CD4-positive, alpha-beta T cell treated with Interleukin-12 subunit alpha and Interleukin-12 subunit beta, for 1 hour (primary cell): Measurements from ENCODE around the gene SLC25A23.
"Not testable (repeated sequence)": the region's sequence is repeated elsewhere in the genome, so short reads cannot be mapped to it uniquely, and the experiment has no call there.

Source experiments
- DNase-seq: peaks from one replicate; pipeline ENCODE4 v3.0.0-alpha.2; 2020

Gene SLC25A23

DNA sequence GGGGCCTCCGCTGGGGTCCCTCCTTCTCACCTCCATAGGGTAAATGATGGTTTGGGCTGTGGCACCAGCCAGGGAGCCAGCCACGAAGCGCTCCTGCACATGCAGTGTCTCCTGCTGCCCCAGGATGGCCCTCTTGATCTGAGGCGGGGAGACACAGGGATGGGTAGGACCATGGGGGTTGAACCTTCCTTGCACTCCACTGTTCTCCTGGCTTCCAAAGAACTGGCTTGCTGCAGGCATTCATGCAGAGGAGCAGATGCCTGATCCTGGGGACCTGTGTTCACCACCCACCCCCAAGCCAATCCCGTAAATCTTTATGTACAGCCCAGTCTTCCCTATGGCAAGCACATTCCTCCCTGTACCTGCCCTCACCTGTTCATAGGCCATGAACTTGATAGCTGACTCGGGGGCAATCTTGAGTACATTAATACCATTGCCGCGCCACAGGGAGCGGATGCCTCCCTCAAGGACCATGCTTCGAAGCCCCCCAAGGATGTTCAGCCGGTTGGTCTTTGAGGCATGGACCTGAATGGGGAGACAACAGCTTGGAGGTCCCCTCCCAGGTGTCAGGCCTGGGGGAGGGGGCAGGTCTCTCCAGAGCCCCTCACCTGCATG, 5.5 kb downstream of the SLC25A23 start:
- no peak for DNase-seq

DNA sequence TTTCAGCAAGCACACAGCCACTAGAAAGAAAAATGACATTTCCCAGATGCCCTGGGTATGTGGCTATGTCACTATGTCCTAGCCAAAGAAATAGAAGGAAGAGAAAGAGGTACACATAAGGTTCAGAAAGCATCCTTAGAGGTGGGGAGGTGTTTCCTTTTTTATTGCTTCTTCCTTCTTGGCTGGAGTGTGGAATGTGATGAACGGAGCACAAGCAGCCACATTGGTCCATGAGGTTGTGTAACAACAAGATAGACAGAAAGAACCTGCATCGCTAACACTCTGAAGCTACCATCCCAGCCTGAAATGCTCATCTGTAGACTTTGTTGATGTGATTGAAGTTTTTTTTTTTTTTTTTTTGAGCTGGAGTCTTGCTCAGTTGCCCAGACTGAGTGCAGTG, 6.7 kb downstream of the SLC25A23 start:
- DNase-seq: no peak

DNA sequence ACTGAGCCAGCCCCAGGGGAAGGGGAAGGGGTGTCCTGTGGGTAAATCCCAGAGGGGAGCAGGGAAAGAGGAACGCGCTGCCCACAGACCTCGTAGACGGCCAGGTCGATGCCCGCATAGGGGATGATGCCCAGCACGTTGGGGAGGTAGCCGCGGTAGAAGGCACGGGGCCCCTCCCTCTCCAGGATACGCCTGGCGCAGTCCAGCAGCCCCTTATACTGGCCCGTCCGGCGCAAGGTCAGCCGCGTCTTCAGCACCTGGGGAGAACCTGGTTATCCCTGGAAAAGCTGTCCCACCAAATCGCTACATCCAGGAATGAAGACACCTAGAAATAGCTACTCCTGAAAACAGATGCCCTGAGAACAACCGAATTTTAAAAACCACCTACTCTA, 7.4 kb downstream of the SLC25A23 start:
- no peak for DNase-seq

DNA sequence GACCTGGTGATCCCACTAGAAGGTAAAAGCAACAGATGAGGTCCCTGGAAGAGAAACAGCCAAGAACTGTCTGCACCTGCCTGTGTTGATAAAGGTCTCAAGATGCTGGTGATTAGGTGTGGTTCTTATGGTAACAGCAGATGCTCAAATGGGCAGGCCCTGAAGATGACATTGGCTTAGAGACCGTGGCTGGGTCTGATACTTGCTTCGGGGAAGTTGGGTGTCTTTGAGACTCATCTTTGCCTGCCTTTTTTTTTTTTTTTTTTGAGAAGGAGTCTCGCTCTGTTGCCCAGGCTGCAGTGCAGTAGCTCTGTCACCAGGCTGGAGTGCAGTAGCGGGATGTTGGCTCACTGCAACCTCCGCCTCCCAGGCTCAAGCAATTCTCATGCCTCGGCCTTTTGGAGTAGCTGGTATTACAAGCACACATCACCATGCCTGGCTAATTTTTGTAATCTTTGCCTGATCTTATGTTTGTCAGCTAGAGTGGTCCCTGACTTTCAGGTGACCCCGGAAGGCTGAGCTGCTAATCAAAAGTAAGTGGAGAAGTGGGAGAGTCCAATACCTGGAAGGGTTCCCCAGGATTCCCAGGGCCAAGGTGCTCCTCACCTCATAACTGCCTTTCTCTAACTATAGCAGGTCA, 7.9 kb downstream of the SLC25A23 start:
- no peak for DNase-seq

DNA sequence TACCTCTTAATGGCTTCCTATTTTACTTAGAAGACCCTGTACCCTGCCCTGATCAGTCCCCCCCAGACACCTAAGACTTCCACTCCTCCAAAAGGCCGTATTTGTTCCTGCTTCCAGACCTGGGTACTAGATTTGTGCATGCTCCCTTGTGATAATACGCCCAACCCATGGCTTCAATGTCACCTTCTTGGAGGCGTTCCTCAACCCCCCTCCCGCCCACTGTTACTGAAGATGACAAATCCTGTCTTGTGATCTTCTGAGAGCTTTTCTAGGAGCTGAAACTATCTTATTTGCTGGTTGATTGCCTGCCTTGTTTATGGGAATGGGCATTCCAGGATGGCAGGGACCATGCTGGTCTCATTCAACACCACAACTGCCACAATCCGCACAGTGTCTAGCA, 9.4 kb downstream of the SLC25A23 start:
- DNase-seq: no peak

DNA sequence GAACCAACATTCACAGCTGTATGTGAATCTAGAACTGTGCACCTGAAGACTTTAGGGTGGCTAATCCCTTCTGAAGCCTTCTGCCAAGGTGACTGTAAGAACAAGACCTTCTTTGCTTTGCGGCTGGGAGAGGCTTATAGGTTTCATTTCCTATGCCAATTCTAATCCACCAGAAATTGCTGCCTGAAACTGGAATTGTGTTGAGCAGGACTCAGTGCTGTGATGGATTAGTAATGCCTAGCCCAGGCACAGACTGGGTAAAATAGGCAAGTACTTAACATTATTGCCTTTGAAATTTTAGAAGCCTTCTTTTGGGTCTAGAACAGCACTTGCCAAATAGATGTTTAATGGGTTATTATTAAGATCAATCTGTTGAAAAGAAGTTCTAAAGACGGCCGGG, 11.5 kb downstream of the SLC25A23 start:
- DNase-seq: no peak

DNA sequence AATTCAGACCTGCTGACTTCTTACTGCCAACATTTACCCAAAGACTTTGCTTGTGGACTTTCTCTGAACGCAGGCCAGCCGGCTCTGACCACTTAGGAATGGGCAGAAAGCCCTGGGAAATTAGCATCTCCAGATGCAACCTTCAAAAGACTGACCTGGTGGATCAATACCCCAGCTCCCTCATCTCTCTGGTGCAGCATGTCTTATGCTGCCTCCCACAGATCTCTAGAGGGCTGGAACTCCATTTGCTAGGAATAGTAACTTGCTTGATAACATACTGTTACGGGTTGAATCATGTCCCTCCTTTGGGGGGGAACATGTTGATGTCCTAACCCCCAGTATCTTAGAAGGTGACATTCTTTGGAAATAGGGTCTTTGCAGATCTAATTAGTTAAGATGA, 13.1 kb downstream of the SLC25A23 start:
- no peak for DNase-seq

DNA sequence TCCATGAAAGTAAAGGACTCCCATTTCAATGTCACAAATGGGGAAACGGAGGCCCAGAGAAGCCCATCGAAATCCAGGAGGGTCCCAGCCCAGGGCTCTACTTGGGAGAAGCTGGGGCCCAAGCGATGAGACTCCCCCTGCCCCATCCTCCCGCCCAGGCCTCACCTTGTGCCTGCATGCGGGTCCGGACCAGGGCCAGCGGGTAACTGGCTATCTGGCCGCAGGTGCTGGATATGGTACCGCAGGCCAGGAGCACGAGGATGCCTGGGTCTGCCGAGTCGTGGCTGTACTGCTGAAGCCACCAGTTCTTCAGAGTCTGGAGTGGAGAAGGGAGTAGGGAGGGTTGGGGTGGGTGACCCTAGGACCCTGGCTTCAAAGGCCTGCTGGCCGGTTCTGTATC, 15.6 kb downstream of the SLC25A23 start:
- DNase-seq: no peak

DNA sequence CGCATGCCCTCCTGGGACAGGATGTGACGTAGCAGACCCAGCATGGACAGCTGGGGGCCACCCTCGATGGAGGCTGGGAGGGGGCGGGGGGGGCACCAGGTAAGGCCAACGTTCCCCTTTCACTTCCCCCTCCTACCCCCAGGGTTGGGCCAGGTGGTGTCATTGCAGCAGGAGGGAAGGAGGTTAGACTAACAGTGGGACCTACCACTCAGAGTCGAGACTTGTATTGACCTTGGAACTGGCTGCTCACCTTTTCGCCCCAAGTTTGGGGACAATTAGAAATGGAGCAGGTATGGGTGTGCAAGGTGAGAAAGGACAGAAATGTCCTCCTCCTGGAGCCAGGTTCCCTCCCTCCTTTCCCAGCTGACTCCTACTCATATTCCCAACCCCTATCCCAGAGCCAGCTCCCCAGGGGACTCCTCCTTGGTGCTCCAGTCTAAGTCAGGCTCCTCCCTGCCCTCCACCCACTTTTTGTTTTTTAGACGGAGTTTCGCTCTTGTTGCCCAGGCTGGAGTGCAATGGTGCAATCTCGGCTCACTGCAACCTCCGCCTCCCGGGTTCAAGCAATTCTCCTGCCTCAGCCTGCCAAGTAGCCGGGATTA, 17.4 kb downstream of the SLC25A23 start:
- DNase-seq: no peak

DNA sequence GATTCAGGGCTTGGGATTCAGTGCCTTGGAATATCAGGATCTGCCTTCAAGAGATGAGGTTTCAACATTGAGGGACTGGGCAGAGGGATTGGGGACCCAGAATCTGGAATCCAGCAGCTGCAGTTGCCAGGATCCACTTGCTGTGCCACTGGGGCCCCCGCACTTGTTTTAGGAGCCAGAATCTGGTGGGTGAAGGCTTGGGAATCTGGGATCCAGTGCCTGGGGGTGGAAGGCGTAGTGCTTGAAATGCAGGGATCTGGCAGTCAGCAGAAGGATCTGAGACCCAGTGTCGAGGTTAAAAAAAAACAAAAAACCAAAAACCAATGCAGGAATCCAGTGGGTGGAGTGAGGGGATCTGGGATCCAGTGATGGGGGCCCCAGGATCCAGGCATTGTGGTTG, 18.7 kb downstream of the SLC25A23 start:
- no peak for DNase-seq

DNA sequence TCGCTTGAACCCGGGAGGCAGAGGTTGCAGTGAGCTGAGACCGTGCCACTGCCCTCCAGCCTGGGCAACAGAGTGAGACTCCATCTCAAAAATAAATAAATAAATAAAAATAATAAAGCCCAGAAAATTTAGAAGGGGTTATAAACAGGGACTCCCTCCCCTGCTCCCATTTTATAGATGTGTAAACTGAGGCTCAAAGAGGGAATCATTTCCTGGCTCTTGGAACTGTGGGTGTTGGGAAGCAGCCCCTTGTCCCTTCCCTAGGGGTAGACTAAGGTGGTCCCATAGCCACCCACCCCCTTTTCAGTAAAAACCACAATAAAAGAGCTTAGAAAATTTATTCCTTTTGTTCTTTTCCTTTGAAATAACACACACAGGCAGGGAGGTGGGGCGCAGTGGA, 19.8 kb downstream of the SLC25A23 start:
- DNase-seq: no peak

DNA sequence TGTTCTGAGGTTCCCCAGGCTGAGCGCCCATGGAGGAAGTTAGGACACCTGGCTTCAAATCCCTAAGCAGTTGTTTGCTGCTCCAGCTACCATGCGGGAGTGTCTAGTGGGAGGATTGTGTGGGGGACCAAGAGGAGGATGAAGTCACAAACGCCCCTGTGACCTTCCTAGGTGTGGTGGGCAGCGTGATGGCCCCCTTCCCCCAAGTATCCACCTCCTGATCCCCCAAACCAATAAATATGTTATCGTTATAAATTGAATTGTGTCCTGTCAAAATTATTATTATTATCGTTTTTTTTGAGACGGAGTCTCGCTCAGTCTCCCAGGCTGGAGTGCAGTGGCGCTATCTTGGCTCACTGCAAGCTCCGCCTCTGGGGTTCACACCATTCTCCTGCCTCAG, 25.9 kb downstream of the SLC25A23 start, which contains the start of gene SLC25A41:
Gene SLC25A41 (minus strand): TSS at position 101 of the 400 bp plus-strand sequence. CDS start 70 bp downstream, at position 31.
- no peak for DNase-seq

DNA sequence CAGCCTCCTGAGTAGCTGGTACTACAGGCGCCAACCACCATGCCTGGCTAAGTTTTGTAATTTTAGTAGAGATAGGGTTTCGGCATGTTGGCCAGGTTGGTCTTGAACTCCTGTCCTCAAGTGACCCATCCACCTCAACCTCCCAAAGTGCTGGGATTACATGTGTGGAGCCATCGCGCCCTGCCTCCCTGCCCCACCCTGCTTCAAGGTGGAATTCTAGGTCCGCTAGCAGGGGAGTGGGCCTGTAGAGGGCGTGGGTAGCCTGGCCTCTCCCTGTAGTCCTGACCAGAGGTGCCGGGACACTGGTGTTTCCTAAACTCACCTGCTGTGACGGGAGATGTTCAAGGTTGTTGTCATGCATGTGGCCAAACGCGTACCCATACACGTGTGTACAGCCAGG, 26.4 kb downstream of the SLC25A23 start:
- DNase-seq: no peak

DNA sequence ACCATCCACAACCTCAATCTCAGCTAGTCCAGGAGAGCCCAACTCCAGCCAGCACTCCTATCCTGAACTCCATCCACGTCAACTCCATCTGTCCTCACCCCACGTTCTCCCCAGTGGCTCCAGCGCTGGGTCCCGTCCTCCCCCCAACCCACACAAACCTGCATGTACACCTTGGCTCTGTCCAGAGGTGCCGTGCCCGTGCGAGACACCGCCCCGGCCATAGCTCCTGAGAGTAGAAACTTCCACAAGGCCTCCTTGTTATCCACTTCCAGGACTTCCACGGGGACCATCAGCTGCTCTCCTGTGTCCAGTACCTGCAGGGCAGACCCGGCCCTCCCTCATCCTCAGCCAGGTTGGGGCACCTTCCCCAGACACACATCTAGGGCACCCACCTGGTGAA, 27.7 kb downstream of the SLC25A23 start:
- DNase-seq: no peak

DNA sequence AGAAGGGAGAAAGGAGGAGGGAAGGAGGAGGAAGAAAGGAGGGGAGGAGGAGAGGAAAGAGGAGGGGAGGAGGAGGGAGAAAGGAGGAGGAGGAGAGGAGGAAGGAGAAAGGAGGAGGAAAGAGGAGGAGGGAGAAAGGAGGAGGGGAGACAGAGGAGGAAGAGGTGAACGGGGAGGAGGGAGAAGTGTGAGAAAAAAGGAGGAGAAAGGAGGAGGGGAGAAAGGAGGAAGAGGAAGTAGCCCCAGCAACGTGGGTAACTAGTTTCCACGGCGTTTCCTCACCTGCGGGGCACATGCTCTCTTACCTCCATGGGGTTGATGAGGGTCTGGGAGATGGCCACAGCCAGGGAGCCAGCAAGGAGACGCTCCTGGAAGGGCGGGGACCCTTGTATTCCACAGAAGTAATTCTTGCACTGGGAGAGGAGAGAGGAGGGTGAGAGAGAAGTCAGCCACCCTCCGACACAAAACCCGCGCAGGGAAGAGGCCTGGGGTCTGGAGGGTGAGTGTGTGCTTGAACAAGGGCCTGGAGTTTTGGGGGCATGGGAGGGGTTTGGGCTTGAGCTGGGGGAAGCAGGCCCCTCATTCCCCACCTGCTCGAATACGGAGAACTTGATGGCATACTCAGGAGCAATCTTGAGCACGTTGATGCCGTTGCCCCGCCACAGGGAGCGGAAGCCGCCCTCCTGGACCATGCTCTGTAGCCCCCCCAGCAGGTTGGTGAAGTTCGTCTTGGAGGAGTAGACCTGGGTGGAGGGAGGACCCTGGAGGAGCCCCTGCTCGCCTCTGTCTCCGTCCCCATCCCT, 30.0 kb downstream of the SLC25A23 start:
- DNase-seq: no peak

DNA sequence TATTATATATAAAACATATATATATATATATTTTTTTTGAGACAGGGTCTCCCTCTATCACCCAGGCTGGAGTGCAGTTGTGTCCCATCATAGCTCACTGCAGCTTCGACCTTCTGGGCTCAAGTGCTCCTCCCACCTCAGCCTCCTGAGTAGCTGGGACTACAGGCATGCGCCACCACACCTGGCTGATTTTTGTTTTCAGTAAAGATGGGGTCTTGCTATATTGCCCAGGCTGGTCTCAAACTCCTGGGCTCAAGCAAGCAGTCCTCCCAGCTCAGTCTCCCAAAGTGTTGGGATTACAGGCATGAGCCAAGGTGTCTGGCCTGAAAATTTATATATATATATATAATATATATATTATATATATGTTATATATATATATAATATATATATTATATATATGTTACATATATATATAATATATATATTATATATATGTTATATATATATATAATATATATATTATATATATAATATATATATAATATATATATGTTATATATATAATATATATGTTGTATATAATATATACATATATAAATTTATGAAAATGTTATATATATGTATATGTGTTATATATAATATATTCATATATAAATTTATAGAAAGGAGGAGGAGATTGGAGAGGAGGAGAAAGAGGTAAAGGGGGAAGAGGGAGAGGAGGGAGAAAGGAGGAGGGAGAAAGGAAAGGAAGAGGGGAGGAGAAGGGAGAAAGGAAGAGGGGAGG, 30.7 kb downstream of the SLC25A23 start:
- not testable (repeated sequence) for DNase-seq

DNA sequence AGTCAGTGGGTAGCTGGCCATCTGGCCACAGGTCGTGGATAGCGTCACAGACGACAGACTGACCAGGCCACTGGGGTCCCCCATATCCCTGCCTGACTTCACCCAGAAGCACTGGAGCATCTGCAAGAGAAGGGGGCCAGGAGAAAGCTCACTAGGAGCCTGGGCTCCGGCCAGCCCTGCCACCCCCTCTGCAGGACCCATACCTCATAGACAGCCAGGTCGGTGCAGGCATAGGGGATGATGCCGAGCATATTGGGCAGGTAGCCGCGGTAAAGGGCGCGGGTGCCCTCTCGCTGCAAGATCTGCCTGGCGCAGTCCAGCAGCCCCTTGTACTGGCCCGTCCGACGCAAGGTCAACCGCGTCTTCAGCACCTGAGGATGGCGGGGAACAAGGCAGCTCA, 32.5 kb downstream of the SLC25A23 start:
- no peak for DNase-seq

DNA sequence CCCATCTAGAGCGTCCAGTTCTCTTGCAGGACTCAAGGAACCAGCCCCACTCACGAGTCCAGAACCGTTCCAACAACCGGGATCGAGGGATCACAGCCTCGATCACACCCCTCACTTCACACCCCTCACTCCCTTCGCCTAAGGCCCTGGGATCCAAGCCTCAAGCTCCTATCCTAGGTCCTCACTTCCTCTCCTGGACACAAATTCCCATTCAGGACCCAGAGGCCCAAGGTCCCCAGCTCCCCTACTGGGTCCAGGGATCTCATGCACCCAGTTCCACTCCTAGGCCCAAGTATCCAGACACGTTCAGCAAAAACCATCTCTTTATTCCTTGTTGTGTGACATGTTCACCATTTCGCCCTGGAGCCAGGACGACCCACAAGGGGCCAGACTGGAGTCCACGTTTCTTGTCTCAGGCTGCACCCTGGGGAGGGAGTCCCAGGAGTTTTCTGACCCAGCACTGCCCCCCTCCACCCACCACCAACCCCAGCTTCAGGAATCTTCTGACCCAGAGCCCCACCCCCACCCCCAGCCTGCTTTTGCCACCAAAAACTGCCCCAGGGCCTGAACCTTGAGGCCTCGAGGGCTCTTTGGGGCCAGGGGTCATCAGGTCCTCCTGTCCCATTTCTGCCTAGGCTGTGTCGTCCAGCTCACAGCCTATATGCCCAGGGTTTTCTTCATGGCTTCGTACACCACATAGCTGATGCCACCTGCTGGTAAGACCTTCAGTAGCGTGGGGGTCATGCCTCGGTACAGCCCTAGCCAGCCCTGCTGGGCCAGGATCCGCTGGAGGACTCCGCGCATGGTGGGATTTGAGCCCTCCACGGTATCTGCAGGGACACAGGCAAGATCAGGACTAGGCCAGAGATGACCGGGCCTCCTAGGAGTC, 33.6 kb downstream of the SLC25A23 start:
- DNase-seq: no peak

DNA sequence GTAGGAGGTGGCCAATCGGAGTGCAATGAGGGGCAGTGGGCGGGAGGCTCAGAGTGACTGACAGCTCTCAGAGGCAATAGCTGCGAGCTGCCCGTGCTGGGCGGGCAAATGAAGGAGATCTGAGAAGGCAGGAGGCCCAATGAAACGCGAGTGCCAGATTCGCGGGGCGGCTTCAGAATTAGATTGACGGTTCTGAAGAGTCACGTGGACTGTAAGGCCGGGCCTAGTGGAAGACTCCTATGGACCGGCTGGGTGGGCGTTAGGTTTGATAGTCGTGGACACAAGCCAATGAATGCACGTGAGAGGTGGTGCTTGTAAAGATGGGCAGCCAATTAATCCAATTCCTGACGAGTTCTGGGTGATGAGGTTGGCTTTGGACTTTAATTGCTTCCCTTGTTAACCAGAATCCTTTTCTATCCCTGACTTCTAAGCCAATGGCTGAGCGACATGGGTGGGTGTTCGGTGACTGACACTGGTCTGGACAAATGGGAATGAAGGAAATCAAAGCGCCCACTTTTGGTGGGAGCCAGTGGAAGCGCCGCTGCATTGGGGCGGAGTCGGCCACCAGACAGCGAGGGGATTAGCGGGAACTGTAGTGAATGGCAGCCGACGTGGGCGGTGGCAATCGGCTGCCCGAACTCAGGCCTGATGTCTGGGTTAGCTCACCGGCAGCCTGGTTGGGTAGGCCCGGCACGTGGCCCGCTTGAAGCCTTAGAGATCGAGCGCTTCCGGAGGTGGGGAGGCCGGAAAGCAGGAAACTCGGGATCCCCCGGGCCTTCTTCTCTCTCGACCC, 34.5 kb downstream of the SLC25A23 start:
- DNase-seq: peak; percentile 100

DNA sequence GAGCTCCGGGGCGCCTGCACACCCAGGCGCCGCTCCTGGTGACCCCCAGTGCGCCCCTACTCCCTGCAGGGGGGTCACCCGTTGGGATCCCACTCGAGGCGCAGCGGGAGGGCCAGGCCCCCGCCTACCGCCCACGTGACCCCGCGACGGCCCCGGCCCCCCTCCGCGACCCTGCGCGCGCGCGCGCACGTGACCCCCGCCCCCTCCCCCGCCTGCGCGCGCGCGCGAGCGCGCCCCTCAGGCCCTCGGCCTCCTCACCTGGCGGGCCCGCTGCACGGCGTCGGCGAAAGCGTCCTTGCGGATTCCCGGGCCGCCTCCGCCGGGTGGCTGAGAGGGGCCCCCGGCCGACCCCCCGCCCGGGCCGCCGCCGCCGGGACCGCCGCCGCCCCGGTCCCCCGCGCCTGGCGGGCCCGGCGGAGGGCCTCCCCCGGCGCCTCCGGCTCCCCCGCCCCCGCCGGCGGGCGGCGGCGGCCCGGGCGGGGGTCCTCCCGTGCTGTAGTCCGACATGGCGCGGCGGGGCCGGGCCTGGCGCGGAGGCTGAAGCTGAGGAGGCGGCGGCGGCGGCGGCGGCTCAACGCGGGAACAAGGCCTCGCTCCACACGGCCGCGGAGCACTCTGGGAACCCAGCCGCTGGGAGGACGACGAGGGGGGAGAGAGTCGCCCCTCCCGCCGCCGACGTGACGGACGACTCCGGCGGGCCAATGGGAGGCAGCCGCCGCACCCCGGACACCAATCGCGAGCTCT, 35.2 kb downstream of the SLC25A23 start, which contains the start of gene KHSRP:
Gene KHSRP (minus strand): TSS at position 617 of the 744 bp plus-strand sequence. CDS start 110 bp downstream, at position 507.
- peak; percentile 36 for DNase-seq
